ENCODE measurements around the gene NRCAM.

Gene NRCAM

DNA sequence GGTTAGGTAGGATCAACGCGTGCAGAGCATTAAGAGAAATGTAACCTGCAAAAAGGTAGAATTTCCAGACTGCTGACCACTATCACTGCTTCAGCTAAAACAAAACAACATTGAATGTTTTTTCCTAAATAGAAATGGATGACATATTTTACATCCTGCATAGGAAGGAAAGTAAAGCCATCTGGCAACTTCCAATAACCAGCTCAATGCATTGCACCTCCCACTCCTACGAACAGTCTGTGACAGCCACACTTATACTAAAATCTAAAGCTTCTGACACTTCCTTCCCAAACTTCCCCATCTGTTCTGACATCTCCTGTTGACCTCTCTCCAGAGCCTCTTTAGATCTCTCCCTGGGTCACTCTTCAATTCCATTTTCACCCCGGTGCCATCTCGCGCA is 47.1 kb downstream of the NRCAM start:
- Histone ChIP-seq H3K27me3 (no peaks in the 10 kb centered on the region), H3K4me3 (ENCODE audit: low read depth in 1 of 2, low read length in 1 of 2) (no peak overlapping the region), H3K4me1 (ENCODE audit: control insufficient read depth in 1 of 2, insufficient read depth in 1 of 2, low read depth in 1 of 2, low read length in 1 of 2) (no peaks in the 10 kb centered on the region), H3K9me3 (no peaks in the 10 kb centered on the region), H3K27ac (no peak overlapping the region), H3K36me3 (no peaks in the 10 kb centered on the region)
- TF ChIP-seq CTCF (IDR thresholded peaks at IDR 0.05), result no peak

GRCh38 chr7:108408296-108408991 is 47.8 kb downstream of the NRCAM start:
- TF ChIP-seq CTCF (IDR thresholded peaks at IDR 0.05), result no peak
- Histone ChIP-seq H3K27ac (no peak overlapping the region), H3K9me3 (no peaks in the 10 kb centered on the region), H3K27me3 (no peaks in the 10 kb centered on the region), H3K4me3 (ENCODE audit: low read depth in 1 of 2, low read length in 1 of 2) (no peak overlapping the region), H3K36me3 (no peaks in the 10 kb centered on the region), H3K4me1 (ENCODE audit: control insufficient read depth in 1 of 2, insufficient read depth in 1 of 2, low read depth in 1 of 2, low read length in 1 of 2) (no peaks in the 10 kb centered on the region)

DNA sequence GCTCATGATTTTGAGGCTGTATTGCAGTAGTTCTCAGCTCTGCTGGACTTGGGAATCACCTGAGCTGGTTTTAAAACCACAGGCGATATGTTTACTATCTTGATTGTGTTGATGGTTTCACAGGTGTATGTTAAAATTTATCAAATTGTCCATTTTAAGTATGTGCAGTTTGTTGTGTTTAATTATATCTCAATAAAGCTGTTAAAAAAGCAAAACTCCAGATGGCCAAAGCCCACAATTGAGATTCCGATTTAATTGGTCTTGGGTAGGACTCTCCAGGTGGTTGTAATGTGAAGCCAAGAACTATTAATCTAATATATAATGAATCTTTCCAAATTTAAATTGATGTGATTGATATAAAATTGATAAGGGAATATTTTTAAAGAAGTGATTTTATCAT is 48.6 kb downstream of the NRCAM start:
- no peaks in the 10 kb centered on the region for H3K4me1 ChIP-seq (ENCODE audit: control insufficient read depth in 1 of 2, insufficient read depth in 1 of 2, low read depth in 1 of 2, low read length in 1 of 2)
- H3K27ac ChIP-seq, result no peak overlapping the region
- H3K27me3 ChIP-seq, result no peaks in the 10 kb centered on the region
- no peak overlapping the region for H3K4me3 ChIP-seq (ENCODE audit: low read depth in 1 of 2, low read length in 1 of 2)
- H3K9me3 ChIP-seq, result no peaks in the 10 kb centered on the region
- no peaks in the 10 kb centered on the region for H3K36me3 ChIP-seq
- TF ChIP-seq CTCF (IDR thresholded peaks at IDR 0.05), result no peak

- Histone ChIP-seq H3K27ac (no peak overlapping the region), H3K27me3 (no peaks in the 10 kb centered on the region), H3K4me1 (ENCODE audit: control insufficient read depth in 1 of 2, insufficient read depth in 1 of 2, low read depth in 1 of 2, low read length in 1 of 2) (no peaks in the 10 kb centered on the region), H3K4me3 (ENCODE audit: low read depth in 1 of 2, low read length in 1 of 2) (no peak overlapping the region), H3K36me3 (no peaks in the 10 kb centered on the region), H3K9me3 (no peaks in the 10 kb centered on the region)
- no peak for TF ChIP-seq CTCF (IDR thresholded peaks at IDR 0.05)
Observed at GRCh38 chr7:108406222-108406890, 49.9 kb downstream of the NRCAM start.

DNA sequence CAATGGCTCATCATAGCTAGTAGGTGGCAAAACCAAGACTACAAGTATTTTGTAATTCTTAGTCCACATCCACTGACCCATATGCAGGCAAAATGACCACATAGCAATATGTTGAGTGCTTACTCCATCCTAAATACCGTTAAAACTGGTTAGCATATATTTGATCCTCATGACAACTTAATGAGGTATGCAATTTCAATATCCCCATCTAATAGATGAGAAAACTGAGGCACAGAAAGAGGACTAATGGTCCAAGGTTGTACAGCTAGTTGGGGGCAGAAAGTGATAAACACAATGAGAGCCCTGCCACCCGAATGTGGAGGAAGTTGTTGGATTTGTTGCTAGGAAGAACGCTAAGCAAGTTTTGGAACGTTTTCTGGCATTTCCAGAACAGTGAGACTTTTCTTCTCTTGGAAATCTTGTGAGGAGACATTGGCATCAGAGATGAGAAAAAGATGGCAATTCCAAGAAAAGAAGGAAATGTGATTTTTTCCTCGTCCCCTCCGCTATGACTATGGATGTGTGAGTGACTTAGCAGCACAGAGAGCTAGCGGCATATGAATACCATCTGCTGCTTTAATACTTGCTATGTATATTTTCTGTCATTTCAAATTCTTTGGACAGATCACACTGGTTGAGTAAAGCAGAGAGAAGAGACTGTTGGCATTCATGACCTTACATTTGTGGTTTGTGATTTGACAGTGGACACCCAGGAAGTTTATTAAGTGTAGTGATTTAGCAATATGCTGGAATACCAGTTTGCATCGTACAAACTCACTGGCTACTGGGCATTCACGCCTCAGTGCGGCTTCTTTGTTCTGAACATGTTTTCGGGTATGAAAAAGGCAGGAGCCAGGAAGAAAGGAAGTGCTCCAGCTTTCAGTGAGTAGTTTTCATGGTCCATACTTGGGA is 51.5 kb downstream of the NRCAM start:
- no peaks in the 10 kb centered on the region for H3K27me3 ChIP-seq

More for the DNA sequence above, 51.5 kb downstream of the NRCAM start:
- TF ChIP-seq CTCF (IDR thresholded peaks at IDR 0.05), result no peak
- Histone ChIP-seq H3K4me1 (ENCODE audit: control insufficient read depth in 1 of 2, insufficient read depth in 1 of 2, low read depth in 1 of 2, low read length in 1 of 2) (no peaks in the 10 kb centered on the region), H3K36me3 (no peaks in the 10 kb centered on the region), H3K27ac (no peak overlapping the region), H3K4me3 (ENCODE audit: low read depth in 1 of 2, low read length in 1 of 2) (no peak overlapping the region), H3K9me3 (no peaks in the 10 kb centered on the region)
